Measurements from ENCODE around the gene PHYHIPL. TPM values are rescaled to one million over a fixed set of nuclear protein-coding genes. Genes with fewer than 3 reads are reported as not detected.

PHYHIPL gene
- total RNA-seq, 2 donors from 2014 or later: 2.6 TPM; not detected in 1

DNA sequence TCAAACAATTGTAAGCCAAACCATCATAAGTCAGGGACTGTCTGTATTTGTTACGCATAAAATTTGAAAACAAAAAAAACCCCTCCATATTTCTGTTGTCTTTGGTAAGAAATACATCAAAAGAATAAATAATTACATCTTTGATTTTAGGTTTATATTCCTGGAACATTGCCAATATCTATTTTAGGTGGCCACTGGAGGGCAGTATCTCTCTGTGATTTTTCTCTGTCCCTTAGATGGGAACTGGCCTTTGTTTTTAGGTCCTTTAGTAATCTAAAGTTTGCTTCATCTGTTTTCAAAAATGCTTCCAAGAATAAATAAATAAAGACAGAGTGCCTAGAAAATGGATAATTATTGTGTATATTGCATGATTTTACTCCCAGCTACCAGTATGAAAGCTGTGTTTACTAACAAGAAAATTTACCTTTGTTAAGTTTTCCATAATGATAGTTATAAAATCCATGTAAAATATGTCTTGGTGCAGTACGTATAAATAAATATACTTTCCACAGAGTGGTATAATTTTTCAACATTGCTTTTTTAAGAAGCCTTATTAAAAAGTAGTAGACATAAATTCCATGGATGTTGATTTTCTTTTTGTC is 64.2 kb downstream of the PHYHIPL start:
- Histone ChIP-seq H3K27me3 (replicated peaks; ENCODE audit: insufficient read depth) (no peaks in the 10 kb centered on the region), H3K36me3 (no peaks in the 10 kb centered on the region), H3K4me3 (no peak overlapping the region), H3K27ac (no peak overlapping the region), H3K4me1 (ENCODE audit: control insufficient read depth in 1 of 2, low read depth in 2 of 2) (peaks cover 0 to 8% of the 10 kb centered on the region in 2 donors), H3K9me3 (no peaks in the 10 kb centered on the region)
- TF ChIP-seq, protein P1, sequence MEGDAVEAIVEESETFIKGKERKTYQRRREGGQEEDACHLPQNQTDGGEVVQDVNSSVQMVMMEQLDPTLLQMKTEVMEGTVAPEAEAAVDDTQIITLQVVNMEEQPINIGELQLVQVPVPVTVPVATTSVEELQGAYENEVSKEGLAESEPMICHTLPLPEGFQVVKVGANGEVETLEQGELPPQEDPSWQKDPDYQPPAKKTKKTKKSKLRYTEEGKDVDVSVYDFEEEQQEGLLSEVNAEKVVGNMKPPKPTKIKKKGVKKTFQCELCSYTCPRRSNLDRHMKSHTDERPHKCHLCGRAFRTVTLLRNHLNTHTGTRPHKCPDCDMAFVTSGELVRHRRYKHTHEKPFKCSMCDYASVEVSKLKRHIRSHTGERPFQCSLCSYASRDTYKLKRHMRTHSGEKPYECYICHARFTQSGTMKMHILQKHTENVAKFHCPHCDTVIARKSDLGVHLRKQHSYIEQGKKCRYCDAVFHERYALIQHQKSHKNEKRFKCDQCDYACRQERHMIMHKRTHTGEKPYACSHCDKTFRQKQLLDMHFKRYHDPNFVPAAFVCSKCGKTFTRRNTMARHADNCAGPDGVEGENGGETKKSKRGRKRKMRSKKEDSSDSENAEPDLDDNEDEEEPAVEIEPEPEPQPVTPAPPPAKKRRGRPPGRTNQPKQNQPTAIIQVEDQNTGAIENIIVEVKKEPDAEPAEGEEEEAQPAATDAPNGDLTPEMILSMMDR (IDR thresholded peaks at IDR 0.05): peak; percentile 71
- no peak for ATAC-seq (ENCODE audit: insufficient number of reproducible peaks, low FRiP score, low read depth)
- DNase-seq (ENCODE audit: low spot score): no peak

DNA sequence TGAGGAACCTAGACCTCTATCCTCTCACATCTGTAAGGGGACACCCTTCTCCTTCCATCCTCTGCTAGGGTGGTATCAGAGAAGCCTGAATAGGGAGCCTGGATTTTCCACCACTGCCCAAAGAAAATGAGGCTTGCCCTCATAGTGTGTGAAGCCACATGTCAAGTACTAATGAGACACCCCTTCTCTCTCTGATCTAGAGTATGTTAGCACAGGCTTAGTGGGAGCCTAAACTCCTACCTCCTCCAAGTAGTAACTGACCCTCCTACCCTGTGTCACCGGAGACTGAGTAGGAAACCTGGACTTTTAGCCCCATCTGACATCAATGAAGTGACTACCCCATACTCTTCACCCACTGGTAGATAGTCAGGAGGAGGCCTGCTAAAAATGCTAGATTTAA is 65.6 kb downstream of the PHYHIPL start:
- H3K4me1 ChIP-seq (ENCODE audit: control insufficient read depth in 1 of 2, low read depth in 2 of 2): peaks cover 0 to 8% of the 10 kb centered on the region in 2 donors
- no peaks in the 10 kb centered on the region for H3K27me3 ChIP-seq (replicated peaks; ENCODE audit: insufficient read depth)
- H3K27ac ChIP-seq: no peak overlapping the region
- no peak overlapping the region for H3K4me3 ChIP-seq
- no peaks in the 10 kb centered on the region for H3K9me3 ChIP-seq
- TF ChIP-seq, protein P1 (IDR thresholded peaks at IDR 0.05): no peak
- no peak for ATAC-seq (ENCODE audit: insufficient number of reproducible peaks, low FRiP score, low read depth)
- H3K36me3 ChIP-seq: no peaks in the 10 kb centered on the region
- no peak for DNase-seq (ENCODE audit: low spot score)

DNA sequence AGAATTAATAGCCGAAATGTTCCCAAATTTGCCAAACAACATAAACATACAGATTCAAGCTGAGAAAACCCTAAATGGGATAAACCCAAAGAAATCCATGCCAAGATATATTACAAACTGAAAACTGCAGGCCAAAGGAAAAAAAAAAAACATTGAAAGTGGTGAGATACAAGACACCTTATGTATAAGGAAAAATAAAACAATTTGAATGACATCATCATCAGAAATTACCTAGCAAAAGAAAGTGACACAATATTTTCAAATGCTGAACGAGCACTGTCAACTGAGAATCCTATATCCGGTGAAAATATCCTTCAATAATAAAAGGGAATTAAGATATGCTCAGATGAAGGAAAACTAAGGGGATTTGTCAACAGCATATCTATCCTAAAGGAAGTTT is 66.5 kb downstream of the PHYHIPL start:
- H3K27ac ChIP-seq: no peak overlapping the region
- no peaks in the 10 kb centered on the region for H3K27me3 ChIP-seq (replicated peaks; ENCODE audit: insufficient read depth)
- no peaks in the 10 kb centered on the region for H3K36me3 ChIP-seq
- DNase-seq (ENCODE audit: low spot score) (no peak), ATAC-seq (ENCODE audit: insufficient number of reproducible peaks, low FRiP score, low read depth) (no peak)
- TF ChIP-seq, protein P1 (IDR thresholded peaks at IDR 0.05): no peak
- H3K4me1 ChIP-seq (ENCODE audit: control insufficient read depth in 1 of 2, low read depth in 2 of 2): peaks cover 0 to 8% of the 10 kb centered on the region in 2 donors
- H3K9me3 ChIP-seq: no peaks in the 10 kb centered on the region
- H3K4me3 ChIP-seq: no peak overlapping the region

DNA sequence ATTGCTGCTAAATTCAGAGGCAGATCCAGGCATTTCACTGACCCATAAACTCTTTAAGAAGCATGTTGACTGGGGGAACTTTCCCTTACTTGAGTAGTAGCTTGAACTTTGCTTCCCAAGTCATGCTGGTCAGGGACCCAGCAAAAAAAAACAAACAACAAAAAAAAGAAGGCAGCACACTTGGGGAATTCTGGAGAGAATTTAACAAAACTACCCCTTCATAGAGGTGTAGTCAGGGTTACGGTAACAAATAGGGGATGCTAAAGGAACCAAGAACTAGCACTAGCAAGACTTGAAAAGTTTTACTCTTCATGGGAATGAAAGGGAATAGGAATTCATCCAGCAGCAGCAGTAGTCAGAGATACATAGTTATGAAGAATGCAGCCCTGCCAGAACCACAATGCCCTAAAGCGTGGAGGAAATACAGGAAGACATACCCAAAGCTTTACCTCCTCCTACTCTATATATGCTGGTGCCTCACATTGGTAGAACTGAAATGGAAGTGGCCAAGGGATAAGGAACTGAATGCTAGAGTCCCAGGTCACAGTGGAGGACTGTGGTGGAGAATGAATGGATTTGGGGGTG is 67.3 kb downstream of the PHYHIPL start:
- no peak overlapping the region for H3K4me3 ChIP-seq
- TF ChIP-seq, protein P1 (IDR thresholded peaks at IDR 0.05): no peak
- H3K9me3 ChIP-seq: no peaks in the 10 kb centered on the region
- H3K36me3 ChIP-seq: no peaks in the 10 kb centered on the region
- ATAC-seq (ENCODE audit: insufficient number of reproducible peaks, low FRiP score, low read depth) (no peak), DNase-seq (ENCODE audit: low spot score) (no peak)
- H3K27ac ChIP-seq: no peak overlapping the region
- peaks cover 0 to 8% of the 10 kb centered on the region in 2 donors for H3K4me1 ChIP-seq (ENCODE audit: control insufficient read depth in 1 of 2, low read depth in 2 of 2)
- H3K27me3 ChIP-seq (replicated peaks; ENCODE audit: insufficient read depth): no peaks in the 10 kb centered on the region

DNA sequence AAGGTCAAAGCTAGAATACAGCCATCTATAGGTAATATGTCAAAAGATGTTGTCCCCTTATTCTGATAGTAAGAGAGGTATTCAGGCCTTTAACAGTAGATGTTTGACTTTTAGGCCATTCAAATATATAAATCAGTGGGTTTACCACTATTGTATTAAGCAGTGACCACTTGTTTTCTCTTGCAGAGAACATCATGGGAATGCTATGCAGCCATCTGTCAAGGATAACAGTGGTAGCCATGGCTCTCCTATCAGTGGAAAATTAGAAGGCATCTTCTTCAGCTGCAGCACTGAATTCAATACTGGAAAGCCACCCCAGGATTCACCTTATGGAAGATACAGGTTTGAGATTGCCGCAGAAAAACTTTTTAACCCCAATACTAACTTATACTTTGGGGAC is 68.4 kb downstream of the PHYHIPL start:
- Histone ChIP-seq H3K27ac (no peak overlapping the region), H3K4me3 (no peak overlapping the region), H3K9me3 (no peaks in the 10 kb centered on the region), H3K4me1 (ENCODE audit: control insufficient read depth in 1 of 2, low read depth in 2 of 2) (peaks cover 0 to 8% of the 10 kb centered on the region in 2 donors), H3K27me3 (replicated peaks; ENCODE audit: insufficient read depth) (no peaks in the 10 kb centered on the region), H3K36me3 (no peaks in the 10 kb centered on the region)
- TF ChIP-seq, protein P1 (IDR thresholded peaks at IDR 0.05): no peak
- ATAC-seq (ENCODE audit: insufficient number of reproducible peaks, low FRiP score, low read depth): no peak
- DNase-seq (ENCODE audit: low spot score): no peak

Measured in thoracic aorta (tissue), 2 donors.